Naive thymus-derived CD8-positive, alpha-beta T cell (primary cell): ENCODE results near the gene LORICRIN. TPM values are rescaled to one million over a fixed set of nuclear protein-coding genes. Genes with fewer than 3 reads are reported as not detected.
"Not testable (repeated sequence)": the region's sequence is repeated elsewhere in the genome, so short reads cannot be mapped to it uniquely, and the experiment has no call there.

Experiments
- ATAC-seq, 2 donors: fragments of 150-1000 bp; cut with Tn5 transposase in 1 of 2; sonication (Bioruptor Pico), chemical (Tn5 transposase) in 1 of 2; 1 replicate in 1 of 2; 2 replicates in 1 of 2; pipeline ENCODE4 v1.10.0; 2021; ENCODE audit warnings: mild to moderate bottlenecking in 2 of 2, moderate library complexity in 2 of 2
- POLR2A ChIA-PET: fragments of 350-600 bp; sonication (Branson Sonifier 250); formaldehyde crosslinking; loops from one replicate; lab custom pipeline; 2021; ENCODE audit warnings: antibody characterized with exemption; lab: Charles Lee
- DNase-seq, 10 donors: peaks; one replicate each; pipeline versions ENCODE4 v3.0.0 to v3.0.0-alpha.2; 2020 to 2022
- H3K27ac Mint-ChIP-seq, 10 donors: one replicate each; pipeline ENCODE4 v1.8.0; 2020 to 2022; ENCODE audit warnings: mild to moderate bottlenecking in 10 of 10, mixed read lengths in 10 of 10, moderate library complexity in 4 of 10, inconsistent platforms in 1 of 10
- H3K27me3 Mint-ChIP-seq, 5 donors: one replicate each; pipeline ENCODE4 v1.8.0; 2021 to 2022; ENCODE audit warnings: mixed read lengths in 5 of 5
- H3K36me3 Mint-ChIP-seq, 3 donors: one replicate each; pipeline ENCODE4 v1.8.0; 2020 to 2022; ENCODE audit warnings: mixed read lengths in 3 of 3, mild to moderate bottlenecking in 2 of 3, inconsistent platforms in 1 of 3
- H3K4me1 Mint-ChIP-seq, 4 donors: one replicate each; pipeline ENCODE4 v1.8.0; 2021 to 2022; ENCODE audit warnings: mixed read lengths in 4 of 4
- H3K4me3 Mint-ChIP-seq, 10 donors: one replicate each; pipeline ENCODE4 v1.8.0; 2020 to 2022; ENCODE audit warnings: mild to moderate bottlenecking in 10 of 10, mixed read lengths in 10 of 10, moderate library complexity in 6 of 10, inconsistent platforms in 1 of 10
- H3K9me3 Mint-ChIP-seq, 9 donors: one replicate each; pipeline ENCODE4 v1.8.0; 2020 to 2022; ENCODE audit warnings: mixed read lengths in 9 of 9, mild to moderate bottlenecking in 3 of 9, inconsistent platforms in 1 of 9, moderate library complexity in 1 of 9
- polyA plus RNA-seq, 3 donors: library from polyadenylated mRNA; unstranded; fragments of 300-500 nt; fragmentation: Illumina TruSeq; gene quantifications; one replicate each; pipeline ENCODE4 v1.2.3, GENCODE V29; 2021
- total RNA-seq, 8 experiments: library from RNA in 2 of 8; stranded (reverse) in 2 of 8; gene quantifications; one replicate each; pipeline ENCODE4 v1.2.3 and lab custom pipeline; 2021 to 2026

Gene LORICRIN
- total RNA-seq = not detected
- polyA plus RNA-seq = not detected
- total RNA-seq (lab: John Stamatoyannopoulos, UW) = 0 reads per million in 6 experiments

GRCh38 chr1:153259387-153259786, at the start of gene LORICRIN:
LORICRIN (plus strand) TSS chr1:153259687; CDS start chr1:153260950, 1,263 bp downstream.
- DNase-seq = no peak
- H3K27me3 Mint-ChIP-seq = peaks cover 13 to 39% (median 25%) of the 10 kb centered on the region in 5 donors
- H3K4me3 Mint-ChIP-seq = peak within 1 kb of the TSS; percentile 67 to 86 (median 80)
- peaks cover 14 to 30% (median 26%) of the 10 kb centered on the region in 4 donors for H3K4me1 Mint-ChIP-seq
- peaks cover 0 to 3% (median 0%) of the 10 kb centered on the region in 9 donors for H3K9me3 Mint-ChIP-seq
- no peaks in the 10 kb centered on the region for H3K36me3 Mint-ChIP-seq
- no peak for ATAC-seq
- peak within 1 kb of the TSS in 6 of 10 donors; percentile 4 to 64 (median 22) for H3K27ac Mint-ChIP-seq
- POLR2A ChIA-PET = no interaction called here

GRCh38 chr1:153210206-153210605, 49.3 kb upstream of the LORICRIN start:
- no peaks in the 10 kb centered on the region for H3K36me3 Mint-ChIP-seq
- POLR2A ChIA-PET = no interaction called here
- H3K4me3 Mint-ChIP-seq = no peak overlapping the region
- no peaks in the 10 kb centered on the region for H3K9me3 Mint-ChIP-seq
- no peaks in the 10 kb centered on the region for H3K4me1 Mint-ChIP-seq
- DNase-seq (no peak), ATAC-seq (no peak)
- peaks cover 29 to 61% (median 32%) of the 10 kb centered on the region in 5 donors for H3K27me3 Mint-ChIP-seq
- no peak overlapping the region for H3K27ac Mint-ChIP-seq

GRCh38 chr1:153212201-153212600, 47.3 kb upstream of the LORICRIN start:
- Mint-ChIP-seq H3K4me1 (no peaks in the 10 kb centered on the region), H3K27ac (no peak overlapping the region), H3K4me3 (no peak overlapping the region), H3K27me3 (peaks cover 21 to 50% (median 28%) of the 10 kb centered on the region in 5 donors), H3K9me3 (no peaks in the 10 kb centered on the region), H3K36me3 (no peaks in the 10 kb centered on the region)
- ATAC-seq (no peak), DNase-seq (no peak)
- POLR2A ChIA-PET = no interaction called here

GRCh38 chr1:153213519-153213918, 46.0 kb upstream of the LORICRIN start:
- H3K27ac Mint-ChIP-seq = no peak overlapping the region
- H3K4me1 Mint-ChIP-seq = no peaks in the 10 kb centered on the region
- DNase-seq (no peak), ATAC-seq (no peak)
- H3K27me3 Mint-ChIP-seq = peaks cover 16 to 43% (median 25%) of the 10 kb centered on the region in 5 donors
- no peaks in the 10 kb centered on the region for H3K36me3 Mint-ChIP-seq
- H3K4me3 Mint-ChIP-seq = no peak overlapping the region
- POLR2A ChIA-PET = no interaction called here
- H3K9me3 Mint-ChIP-seq = no peaks in the 10 kb centered on the region

- Mint-ChIP-seq H3K36me3 (no peaks in the 10 kb centered on the region), H3K27me3 (peaks cover 14 to 26% (median 23%) of the 10 kb centered on the region in 5 donors), H3K9me3 (no peaks in the 10 kb centered on the region), H3K27ac (no peak within 1 kb of the TSS), H3K4me3 (no peak within 1 kb of the TSS), H3K4me1 (peaks cover 0 to 2% (median 0%) of the 10 kb centered on the region in 4 donors)
- no peak for DNase-seq
- POLR2A ChIA-PET = no interaction called here
- no peak for ATAC-seq
These were observed 42.3 kb upstream of the LORICRIN start, which contains the start of gene PRR9 for GRCh38 chr1:153217212-153217611. PRR9 (plus strand) TSS chr1:153217584; CDS start chr1:153218145, 561 bp downstream.

- no peak overlapping the region for H3K27ac Mint-ChIP-seq
- H3K27me3 Mint-ChIP-seq = peaks cover 10 to 25% (median 19%) of the 10 kb centered on the region in 5 donors
- no peaks in the 10 kb centered on the region for H3K36me3 Mint-ChIP-seq
- ATAC-seq (no peak), DNase-seq (no peak)
- no peak overlapping the region for H3K4me3 Mint-ChIP-seq
- no peaks in the 10 kb centered on the region for H3K9me3 Mint-ChIP-seq
- POLR2A ChIA-PET = no interaction called here
- H3K4me1 Mint-ChIP-seq = peaks cover 0 to 2% (median under 1%) of the 10 kb centered on the region in 4 donors
These were observed 41.6 kb upstream of the LORICRIN start for GRCh38 chr1:153217744-153218416.

- no peaks in the 10 kb centered on the region for H3K9me3 Mint-ChIP-seq
- POLR2A ChIA-PET = interaction anchor here (0.6 kb wide), 1 partner anchor 1155 kb away, joined by 3 read pairs; no protein-coding TSS in a partner anchor
- peaks cover 0 to 5% (median 3%) of the 10 kb centered on the region in 4 donors for H3K4me1 Mint-ChIP-seq
- no peak for ATAC-seq
- DNase-seq = no peak
- H3K27me3 Mint-ChIP-seq = peaks cover 15 to 21% (median 21%) of the 10 kb centered on the region in 5 donors
- H3K27ac Mint-ChIP-seq = no peak overlapping the region
- H3K36me3 Mint-ChIP-seq = no peaks in the 10 kb centered on the region
- H3K4me3 Mint-ChIP-seq = no peak overlapping the region
These were observed 38.7 kb upstream of the LORICRIN start for GRCh38 chr1:153220606-153221303.

- H3K27ac Mint-ChIP-seq, H3K4me3 Mint-ChIP-seq, ATAC-seq, POLR2A ChIA-PET, H3K9me3 Mint-ChIP-seq, H3K4me1 Mint-ChIP-seq, H3K36me3 Mint-ChIP-seq: not testable (repeated sequence)
- peaks cover 15 to 21% (median 18%) of the 10 kb centered on the region in 5 donors for H3K27me3 Mint-ChIP-seq
- peak; percentile 5 to 75 (median 30) for DNase-seq
These were observed 36.2 kb upstream of the LORICRIN start for GRCh38 chr1:153223040-153223891.

GRCh38 chr1:153227810-153228209, 31.7 kb upstream of the LORICRIN start:
- ATAC-seq (no peak), DNase-seq (no peak)
- no peaks in the 10 kb centered on the region for H3K36me3 Mint-ChIP-seq
- H3K27ac Mint-ChIP-seq = no peak overlapping the region
- no peaks in the 10 kb centered on the region for H3K9me3 Mint-ChIP-seq
- H3K27me3 Mint-ChIP-seq = peaks cover 16 to 33% (median 20%) of the 10 kb centered on the region in 5 donors
- POLR2A ChIA-PET = no interaction called here
- H3K4me1 Mint-ChIP-seq = peaks cover 1 to 5% (median 3%) of the 10 kb centered on the region in 4 donors
- no peak overlapping the region for H3K4me3 Mint-ChIP-seq

GRCh38 chr1:153228491-153228890, 31.0 kb upstream of the LORICRIN start:
- ATAC-seq = no peak
- H3K9me3 Mint-ChIP-seq = no peaks in the 10 kb centered on the region
- H3K27ac Mint-ChIP-seq = no peak overlapping the region
- no peak for DNase-seq
- no peak overlapping the region for H3K4me3 Mint-ChIP-seq
- peaks cover 13 to 27% (median 15%) of the 10 kb centered on the region in 5 donors for H3K27me3 Mint-ChIP-seq
- H3K4me1 Mint-ChIP-seq = peaks cover 0 to 3% (median 0%) of the 10 kb centered on the region in 4 donors
- no peaks in the 10 kb centered on the region for H3K36me3 Mint-ChIP-seq
- POLR2A ChIA-PET = no interaction called here

- peaks cover 9 to 23% (median 13%) of the 10 kb centered on the region in 5 donors for H3K27me3 Mint-ChIP-seq
- peak in 2 of 10 donors; percentile 4 to 25 for DNase-seq
- H3K36me3 Mint-ChIP-seq, ATAC-seq, H3K4me1 Mint-ChIP-seq, H3K9me3 Mint-ChIP-seq, POLR2A ChIA-PET, H3K27ac Mint-ChIP-seq, H3K4me3 Mint-ChIP-seq: not testable (repeated sequence)
These were observed 30.2 kb upstream of the LORICRIN start for GRCh38 chr1:153229076-153229829.

- Mint-ChIP-seq H3K4me1 (peaks cover 0 to 3% (median 0%) of the 10 kb centered on the region in 4 donors), H3K27me3 (peaks cover 5 to 23% (median 13%) of the 10 kb centered on the region in 5 donors), H3K36me3 (no peaks in the 10 kb centered on the region), H3K27ac (peak overlapping the region in 1 of 10 donors; percentile 36), H3K9me3 (no peaks in the 10 kb centered on the region), H3K4me3 (no peak overlapping the region)
- POLR2A ChIA-PET = no interaction called here
- DNase-seq = no peak
- ATAC-seq = no peak
These were observed 28.1 kb upstream of the LORICRIN start for GRCh38 chr1:153231363-153231762.
